ENCODE results near the gene LEMD3.

GRCh38 chr12:65266408-65266807 lies 97.0 kb downstream of the LEMD3 start:
- TF ChIP-seq, protein P1, sequence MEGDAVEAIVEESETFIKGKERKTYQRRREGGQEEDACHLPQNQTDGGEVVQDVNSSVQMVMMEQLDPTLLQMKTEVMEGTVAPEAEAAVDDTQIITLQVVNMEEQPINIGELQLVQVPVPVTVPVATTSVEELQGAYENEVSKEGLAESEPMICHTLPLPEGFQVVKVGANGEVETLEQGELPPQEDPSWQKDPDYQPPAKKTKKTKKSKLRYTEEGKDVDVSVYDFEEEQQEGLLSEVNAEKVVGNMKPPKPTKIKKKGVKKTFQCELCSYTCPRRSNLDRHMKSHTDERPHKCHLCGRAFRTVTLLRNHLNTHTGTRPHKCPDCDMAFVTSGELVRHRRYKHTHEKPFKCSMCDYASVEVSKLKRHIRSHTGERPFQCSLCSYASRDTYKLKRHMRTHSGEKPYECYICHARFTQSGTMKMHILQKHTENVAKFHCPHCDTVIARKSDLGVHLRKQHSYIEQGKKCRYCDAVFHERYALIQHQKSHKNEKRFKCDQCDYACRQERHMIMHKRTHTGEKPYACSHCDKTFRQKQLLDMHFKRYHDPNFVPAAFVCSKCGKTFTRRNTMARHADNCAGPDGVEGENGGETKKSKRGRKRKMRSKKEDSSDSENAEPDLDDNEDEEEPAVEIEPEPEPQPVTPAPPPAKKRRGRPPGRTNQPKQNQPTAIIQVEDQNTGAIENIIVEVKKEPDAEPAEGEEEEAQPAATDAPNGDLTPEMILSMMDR (optimal IDR thresholded peaks at IDR 0.05 in 1 of 3, IDR thresholded peaks at IDR 0.05 in 1 of 3, conservative IDR thresholded peaks at IDR 0.05 in 1 of 3; ENCODE audit: extremely low read depth in 1 of 3, insufficient read depth in 2 of 3, low read length in 3 of 3), result no peak
- TF ChIP-seq EZH2 (IDR thresholded peaks at IDR 0.05; ENCODE audit: low read length), result no peak
